Adrenal gland (tissue), 12 donors: ENCODE data around the gene PHACTR3. TPM values are rescaled to one million over a fixed set of nuclear protein-coding genes. Genes with fewer than 3 reads are reported as not detected.

Experiments
- DNase-seq, 7 donors: peaks; one replicate each; pipeline ENCODE4 v3.0.0-alpha.2; 2019 to 2020
- H3K27ac ChIP-seq, 5 donors: fragments of 200-600 bp; sonication (generic) in 4 of 5; 1 replicate in 3 of 5; 2 replicates in 2 of 5; pipeline versions ENCODE4 v1.5.1 to v1.8.0; 2016 to 2020; ENCODE audit warnings: mild to moderate bottlenecking in 1 of 5
- H3K27me3 ChIP-seq: fragments of 200-600 bp; 2 replicates; pipeline ENCODE4 v1.8.0; 2021
- H3K36me3 ChIP-seq, 2 donors: fragments of 200-600 bp; replicated peaks in 1 of 2; 1 replicate in 1 of 2; 2 replicates in 1 of 2; pipeline versions ENCODE4 v1.5.1 to v1.8.0; 2018 to 2022
- H3K4me1 ChIP-seq, 2 donors: fragments of 200-600 bp; replicated peaks in 1 of 2; 1 replicate in 1 of 2; 2 replicates in 1 of 2; pipeline versions ENCODE4 v1.5.1 to v1.8.0; 2018 to 2021
- H3K4me3 ChIP-seq, 4 donors: fragments of 200-600 bp; sonication (generic) in 3 of 4; one replicate each; pipeline ENCODE4 v1.5.1; 2016 to 2018
- H3K9me3 ChIP-seq, 3 donors: fragments of 200-600 bp; sonication (generic) in 1 of 3; replicated peaks in 1 of 3; 1 replicate in 2 of 3; 2 replicates in 1 of 3; pipeline versions ENCODE4 v1.5.1 to v1.8.0; 2016 to 2021
- CTCF ChIP-seq, 6 experiments: fragments of 450-650 bp in 4 of 6; fragments of 200-600 bp in 2 of 6; sonication (generic) in 1 of 6; IDR thresholded peaks; 1 replicate in 5 of 6; 2 replicates in 1 of 6; pipeline versions ENCODE4 v1.5.1 to v1.8.0; 2016 to 2021; ENCODE audit warnings: antibody characterized with exemption in 6 of 6, mild to moderate bottlenecking in 2 of 6, moderate library complexity in 1 of 6
- POLR2A ChIP-seq, 2 donors: fragments of 450-650 bp; IDR thresholded peaks; one replicate each; pipeline ENCODE4 v1.6.1; 2017; ENCODE audit warnings: antibody characterized with exemption in 2 of 2, mild to moderate bottlenecking in 2 of 2, moderate library complexity in 1 of 2
- WGBS, 4 donors: extraction: QIAGEN DNeasy Blood & Tissue Kit in 2 of 4; methylation state at CpG; one replicate each; pipeline versions ENCODE4 v1.1.5 to v1.1.7; 2013 to 2017; 5-methylcytosine and 5-hydroxymethylcytosine counted together
- intact Hi-C, 2 donors: fragments of 100-400 bp; cut with DNase I; formaldehyde crosslinking; loops; one replicate each; pipeline versions ENCODE4 v1.14.1 to v1.15.0; 2022 to 2023
- polyA plus RNA-seq, 3 donors: library from polyadenylated mRNA; stranded (reverse); fragments of 200-250 nt in 2 of 3; fragments of 350-450 nt in 1 of 3; fragmentation: Illumina TruSeq in 1 of 3; extraction: RNeasy Lipid Tissue Mini Kit (QIAGEN cat#74804) in 1 of 3; gene quantifications; one replicate each; pipeline ENCODE4 v1.2.3, GENCODE V29; 2013 to 2014
- total RNA-seq, 9 donors: library from RNA; depleted of rRNA in 4 of 9; stranded (reverse); fragments of >200 nt in 4 of 9; fragments of 120-200 nt in 1 of 9; fragmentation: NEBNext Ultra II Directional in 1 of 9; extraction: Animal tissue kit (Norgen Biotek cat#: 25700) in 1 of 9; gene quantifications; one replicate each; pipeline versions ENCODE4 v1.1.0 to v1.2.4, GENCODE V29; 2013 to 2023
- donor health status: healthy with polysubstance abuse.
- donor health status: Bipolar disorder and iron deficiency.
- donor health status: DM: yes; HTN: yes; CAD: no.
- donor health status: DM: no; HTN: no; CAD: no.
- donor health status: DM: no; HTN: no; CAD: no.
- donor health status: DM: yes; HTN: yes; CAD: no.

Gene PHACTR3
- total and polyA plus RNA-seq, 12 donors, result 0.17 to 4.5 (median 0.81) TPM

- TF ChIP-seq POLR2A (IDR thresholded peaks at IDR 0.05), result no peak
- no peak for TF ChIP-seq CTCF (IDR thresholded peaks at IDR 0.05)
- Histone ChIP-seq H3K27me3 (peaks cover 10% of the 10 kb centered on the region), H3K4me3 (no peak overlapping the region), H3K4me1 (no peaks in the 10 kb centered on the region), H3K9me3 (no peaks in the 10 kb centered on the region), H3K27ac (no peak overlapping the region), H3K36me3 (no peaks in the 10 kb centered on the region)
- DNase-seq, result no peak
- WGBS, 4 donors, result 50 to 81% (median 58%) methylated on average over 1 of the region's 1 CpG
- intact Hi-C loops, result no loop called here
These were observed 7.1 kb upstream of the PHACTR3 start for GRCh38 chr20:59597240-59597639.

GRCh38 chr20:59598625-59599310 is 5.6 kb upstream of the PHACTR3 start:
- Histone ChIP-seq H3K36me3 (no peaks in the 10 kb centered on the region), H3K27me3 (peaks cover 11% of the 10 kb centered on the region), H3K4me3 (no peak overlapping the region), H3K27ac (no peak overlapping the region), H3K9me3 (no peaks in the 10 kb centered on the region), H3K4me1 (no peaks in the 10 kb centered on the region)
- WGBS, 4 donors, result 24 to 34% (median 29%) methylated on average over 12 to 13 of the region's 13 CpGs
- TF ChIP-seq POLR2A (IDR thresholded peaks at IDR 0.05), result no peak
- peak; percentile 55 to 76 (median 69) for TF ChIP-seq CTCF (IDR thresholded peaks at IDR 0.05)
- intact Hi-C loops, result loop anchor here in 1 of 2 donors (2.0 kb wide), 1 partner anchor 152 kb away; no protein-coding TSS in a partner anchor
- DNase-seq, result peak in 6 of 7 donors; percentile 17 to 57 (median 44)

GRCh38 chr20:59599941-59600340 is 4.4 kb upstream of the PHACTR3 start:
- Histone ChIP-seq H3K4me1 (peaks cover 0 to 3% of the 10 kb centered on the region in 2 donors), H3K27ac (no peak overlapping the region), H3K4me3 (no peak overlapping the region), H3K27me3 (peaks cover 21% of the 10 kb centered on the region), H3K36me3 (no peaks in the 10 kb centered on the region), H3K9me3 (no peaks in the 10 kb centered on the region)
- intact Hi-C loops, result loop anchor here in 1 of 2 donors (2.0 kb wide), 1 partner anchor 151 kb away; no protein-coding TSS in a partner anchor
- DNase-seq, result no peak
- TF ChIP-seq POLR2A (IDR thresholded peaks at IDR 0.05) (no peak), CTCF (IDR thresholded peaks at IDR 0.05) (no peak)
- 81 to 97% (median 92%) methylated on average over 3 of the region's 3 CpGs for WGBS, 4 donors

- no peaks in the 10 kb centered on the region for H3K9me3 ChIP-seq
- H3K36me3 ChIP-seq, result no peaks in the 10 kb centered on the region
- WGBS, 4 donors, result 71 to 81% (median 77%) methylated on average over 5 of the region's 5 CpGs
- no peak overlapping the region for H3K27ac ChIP-seq
- H3K4me3 ChIP-seq, result no peak overlapping the region
- no peak for TF ChIP-seq CTCF (IDR thresholded peaks at IDR 0.05)
- TF ChIP-seq POLR2A (IDR thresholded peaks at IDR 0.05), result no peak
- peaks cover 0 to 7% of the 10 kb centered on the region in 2 donors for H3K4me1 ChIP-seq
- intact Hi-C loops, result no loop called here
- DNase-seq, result no peak
- H3K27me3 ChIP-seq, result peaks cover 26% of the 10 kb centered on the region
These were observed 3.9 kb upstream of the PHACTR3 start for GRCh38 chr20:59600472-59600871.
